ENCODE data around the gene SEMA5B.

SEMA5B gene

GRCh38 chr3:123027292-123028232 lies at the start of gene SEMA5B:
TSS of gene SEMA5B (minus strand) at chr3:123027763. CDS start at chr3:122961263, 66,500 bp downstream.
- peak; percentile 25 for DNase-seq (ENCODE audit: low spot score)

GRCh38 chr3:123076496-123077418 lies 49.2 kb upstream of the SEMA5B start:
- no peak for DNase-seq (ENCODE audit: low spot score)

GRCh38 chr3:123076112-123076495 lies 48.5 kb upstream of the SEMA5B start:
- DNase-seq (ENCODE audit: low spot score) = no peak

- DNase-seq (ENCODE audit: low spot score) = peak; percentile 35
Observed at GRCh38 chr3:123075359-123075758, 47.8 kb upstream of the SEMA5B start.

GRCh38 chr3:123072564-123072963 lies 45.0 kb upstream of the SEMA5B start:
- DNase-seq (ENCODE audit: low spot score) = no peak

GRCh38 chr3:123072152-123072551 lies 44.6 kb upstream of the SEMA5B start:
- DNase-seq (ENCODE audit: low spot score) = no peak

GRCh38 chr3:123071581-123071980 lies 44.0 kb upstream of the SEMA5B start:
- DNase-seq (ENCODE audit: low spot score) = no peak

GRCh38 chr3:123071146-123071545 lies 43.6 kb upstream of the SEMA5B start:
- DNase-seq (ENCODE audit: low spot score) = no peak

GRCh38 chr3:123070510-123070909 lies 42.9 kb upstream of the SEMA5B start:
- DNase-seq (ENCODE audit: low spot score) = no peak

- no peak for DNase-seq (ENCODE audit: low spot score)
Observed at GRCh38 chr3:123068601-123069381, 41.2 kb upstream of the SEMA5B start.

- no peak for DNase-seq (ENCODE audit: low spot score)
Observed at GRCh38 chr3:123067689-123068600, 40.4 kb upstream of the SEMA5B start.

GRCh38 chr3:123066896-123067688 lies 39.5 kb upstream of the SEMA5B start, which contains the start of gene PDIA5:
TSS of gene PDIA5 (plus strand) at chr3:123067025. CDS start at chr3:123067165, 140 bp downstream.
- DNase-seq (ENCODE audit: low spot score) = peak; percentile 97

GRCh38 chr3:123066599-123066895 lies 39.0 kb upstream of the SEMA5B start:
- no peak for DNase-seq (ENCODE audit: low spot score)

GRCh38 chr3:123064914-123065313 lies 37.4 kb upstream of the SEMA5B start:
- no peak for DNase-seq (ENCODE audit: low spot score)

- DNase-seq (ENCODE audit: low spot score) = no peak
Observed at GRCh38 chr3:123064506-123064905, 36.9 kb upstream of the SEMA5B start.

GRCh38 chr3:123063034-123063433 lies 35.5 kb upstream of the SEMA5B start:
- no peak for DNase-seq (ENCODE audit: low spot score)

GRCh38 chr3:123061856-123062255 lies 34.3 kb upstream of the SEMA5B start:
- DNase-seq (ENCODE audit: low spot score) = no peak

- DNase-seq (ENCODE audit: low spot score) = no peak
Observed at GRCh38 chr3:123060054-123060453, 32.5 kb upstream of the SEMA5B start.

GRCh38 chr3:123058505-123058904 lies 30.9 kb upstream of the SEMA5B start:
- no peak for DNase-seq (ENCODE audit: low spot score)

- no peak for DNase-seq (ENCODE audit: low spot score)
Observed at GRCh38 chr3:123055352-123055751, 27.8 kb upstream of the SEMA5B start.

All from AG08395 (cell line).